ENCODE results near the gene SIK1. TPM values are rescaled to one million over a fixed set of nuclear protein-coding genes. Genes with fewer than 3 reads are reported as not detected.
A peak's percentile ranks its signal among the peaks of the same experiment; 100 is the strongest.
"Not testable (repeated sequence)": the region's sequence is repeated elsewhere in the genome, so short reads cannot be mapped to it uniquely, and the experiment has no call there.

SIK1 gene
- total RNA-seq, 1 experiment from 2014 or later: 32.3 TPM

DNA sequence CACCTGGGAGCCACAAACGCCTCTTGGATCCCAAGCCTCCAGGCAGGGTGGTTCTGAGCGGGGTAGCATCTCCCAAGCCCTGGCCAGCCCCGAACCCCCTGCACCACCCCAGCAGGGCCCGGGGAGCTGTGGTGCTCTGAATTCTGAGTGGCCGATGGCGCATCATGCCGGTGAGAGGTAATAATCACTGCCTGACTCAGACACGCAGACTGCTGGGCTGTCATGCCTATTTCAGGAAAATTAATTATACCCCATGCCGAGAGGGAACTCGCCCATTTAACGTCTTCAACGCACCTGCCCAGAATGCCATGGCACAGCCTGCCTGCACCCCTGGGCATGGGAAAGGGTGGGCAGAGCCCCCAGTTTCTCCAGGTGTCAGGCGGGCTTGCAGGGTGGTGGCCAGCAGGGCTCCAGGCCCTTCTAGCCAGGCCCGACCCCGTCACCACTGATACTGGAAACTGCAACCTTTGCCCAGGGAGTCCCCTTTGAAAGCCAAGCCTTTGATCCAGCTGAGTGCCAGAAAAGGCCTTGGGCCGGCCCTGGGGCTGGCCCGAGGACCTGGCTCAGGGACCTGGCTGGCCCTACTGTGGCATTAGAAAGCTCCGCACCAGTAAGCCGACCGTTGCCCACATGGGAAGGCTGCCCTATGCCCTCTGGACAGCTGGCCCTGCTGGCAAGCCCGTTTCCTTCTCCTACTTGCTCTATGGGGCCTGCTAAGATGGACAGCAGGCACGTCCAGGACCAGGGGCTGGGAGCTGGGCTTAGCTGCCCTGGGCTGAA lies 23.1 kb downstream of the SIK1 start:
- DNase-seq (ENCODE audit: low read depth, low spot score); BruUV-seq (replicated peaks); POLR2A ChIA-PET; H3K27me3 ChIP-seq (ENCODE audit: control insufficient read depth, insufficient read depth, low read length); H3K27ac ChIP-seq (ENCODE audit: low read length); H3K36me3 ChIP-seq (ENCODE audit: control insufficient read depth, insufficient read depth, low read length); H3K9me3 ChIP-seq (ENCODE audit: control insufficient read depth, insufficient read depth, low read depth, low read length); H3K4me1 ChIP-seq (ENCODE audit: control insufficient read depth, insufficient read depth, low read length); in situ Hi-C loops (cut with HindIII; ENCODE audit: low pct_unique_long_range_greater_than_20kb, low sequenced_read_pairs); H3K4me3 ChIP-seq (ENCODE audit: low read depth in 2 of 2, low read length in 2 of 2); intact Hi-C loops (cut with micrococcal nuclease; ENCODE audit: unreplicated experiment); CTCF ChIA-PET; ATAC-seq: not testable (repeated sequence)

- CTCF ChIA-PET; H3K4me3 ChIP-seq (ENCODE audit: low read depth in 2 of 2, low read length in 2 of 2); BruUV-seq (replicated peaks); H3K4me1 ChIP-seq (ENCODE audit: control insufficient read depth, insufficient read depth, low read length); in situ Hi-C loops (cut with HindIII; ENCODE audit: low pct_unique_long_range_greater_than_20kb, low sequenced_read_pairs); DNase-seq (ENCODE audit: low read depth, low spot score); intact Hi-C loops (cut with micrococcal nuclease; ENCODE audit: unreplicated experiment); H3K36me3 ChIP-seq (ENCODE audit: control insufficient read depth, insufficient read depth, low read length); ATAC-seq; H3K9me3 ChIP-seq (ENCODE audit: control insufficient read depth, insufficient read depth, low read depth, low read length); H3K27me3 ChIP-seq (ENCODE audit: control insufficient read depth, insufficient read depth, low read length); POLR2A ChIA-PET; H3K27ac ChIP-seq (ENCODE audit: low read length): not testable (repeated sequence)
Observed at GRCh38 chr21:43401125-43401524, 25.8 kb downstream of the SIK1 start.

GRCh38 chr21:43399595-43400015 lies 27.3 kb downstream of the SIK1 start:
- POLR2A ChIA-PET; H3K4me3 ChIP-seq (ENCODE audit: low read depth in 2 of 2, low read length in 2 of 2); H3K9me3 ChIP-seq (ENCODE audit: control insufficient read depth, insufficient read depth, low read depth, low read length); H3K27me3 ChIP-seq (ENCODE audit: control insufficient read depth, insufficient read depth, low read length); H3K27ac ChIP-seq (ENCODE audit: low read length); ATAC-seq; DNase-seq (ENCODE audit: low read depth, low spot score); in situ Hi-C loops (cut with HindIII; ENCODE audit: low pct_unique_long_range_greater_than_20kb, low sequenced_read_pairs); H3K4me1 ChIP-seq (ENCODE audit: control insufficient read depth, insufficient read depth, low read length); intact Hi-C loops (cut with micrococcal nuclease; ENCODE audit: unreplicated experiment); H3K36me3 ChIP-seq (ENCODE audit: control insufficient read depth, insufficient read depth, low read length); CTCF ChIA-PET; BruUV-seq (replicated peaks): not testable (repeated sequence)

GRCh38 chr21:43399136-43399535 lies 27.8 kb downstream of the SIK1 start:
- ATAC-seq; H3K9me3 ChIP-seq (ENCODE audit: control insufficient read depth, insufficient read depth, low read depth, low read length); H3K36me3 ChIP-seq (ENCODE audit: control insufficient read depth, insufficient read depth, low read length); BruUV-seq (replicated peaks); intact Hi-C loops (cut with micrococcal nuclease; ENCODE audit: unreplicated experiment); CTCF ChIA-PET; H3K27ac ChIP-seq (ENCODE audit: low read length); H3K27me3 ChIP-seq (ENCODE audit: control insufficient read depth, insufficient read depth, low read length); DNase-seq (ENCODE audit: low read depth, low spot score); in situ Hi-C loops (cut with HindIII; ENCODE audit: low pct_unique_long_range_greater_than_20kb, low sequenced_read_pairs); H3K4me1 ChIP-seq (ENCODE audit: control insufficient read depth, insufficient read depth, low read length); H3K4me3 ChIP-seq (ENCODE audit: low read depth in 2 of 2, low read length in 2 of 2); POLR2A ChIA-PET: not testable (repeated sequence)

DNA sequence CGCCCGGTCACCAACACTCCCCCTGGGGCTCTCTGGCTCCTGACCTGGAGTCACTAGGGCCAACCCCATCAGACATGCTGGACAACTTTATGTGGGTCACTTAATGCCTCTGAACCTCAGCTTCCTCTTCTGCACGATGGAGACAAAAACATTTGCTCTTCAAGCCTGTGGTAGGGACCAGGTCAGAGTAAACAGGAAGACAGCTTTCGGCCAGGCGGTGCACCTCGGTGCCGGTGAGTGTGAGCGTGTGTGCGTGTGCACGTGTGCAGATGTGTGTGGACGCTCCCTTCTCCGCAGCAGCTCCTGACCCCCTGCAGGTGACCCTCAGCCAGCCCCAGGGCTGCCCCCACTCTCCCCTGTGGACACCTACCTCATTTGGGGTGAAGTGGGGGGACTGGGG lies 28.4 kb downstream of the SIK1 start:
- H3K27me3 ChIP-seq (ENCODE audit: control insufficient read depth, insufficient read depth, low read length); H3K36me3 ChIP-seq (ENCODE audit: control insufficient read depth, insufficient read depth, low read length); POLR2A ChIA-PET; H3K9me3 ChIP-seq (ENCODE audit: control insufficient read depth, insufficient read depth, low read depth, low read length); H3K4me3 ChIP-seq (ENCODE audit: low read depth in 2 of 2, low read length in 2 of 2); in situ Hi-C loops (cut with HindIII; ENCODE audit: low pct_unique_long_range_greater_than_20kb, low sequenced_read_pairs); ATAC-seq; BruUV-seq (replicated peaks); intact Hi-C loops (cut with micrococcal nuclease; ENCODE audit: unreplicated experiment); H3K27ac ChIP-seq (ENCODE audit: low read length); CTCF ChIA-PET; H3K4me1 ChIP-seq (ENCODE audit: control insufficient read depth, insufficient read depth, low read length); DNase-seq (ENCODE audit: low read depth, low spot score): not testable (repeated sequence)

DNA sequence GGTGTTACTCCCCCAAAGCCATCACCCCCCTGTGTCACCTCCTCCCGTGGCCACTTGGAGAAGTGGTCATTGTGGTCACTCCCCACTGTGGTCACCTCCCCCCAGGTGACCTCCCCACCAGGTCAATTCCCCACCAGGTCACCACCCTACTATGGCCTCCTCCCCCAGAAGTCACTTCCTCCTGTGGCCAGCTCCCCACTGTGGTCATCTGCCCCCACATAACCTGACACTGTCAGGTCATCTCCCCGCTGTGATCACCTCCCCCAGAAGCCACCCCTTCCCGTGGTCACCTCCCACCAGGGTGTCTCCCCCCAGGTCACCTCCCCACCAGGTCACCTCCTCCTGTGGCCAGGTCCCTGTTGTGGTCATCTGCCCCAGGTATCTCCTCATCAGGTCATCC lies 28.9 kb downstream of the SIK1 start:
- CTCF ChIA-PET; H3K36me3 ChIP-seq (ENCODE audit: control insufficient read depth, insufficient read depth, low read length); BruUV-seq (replicated peaks); H3K4me3 ChIP-seq (ENCODE audit: low read depth in 2 of 2, low read length in 2 of 2); in situ Hi-C loops (cut with HindIII; ENCODE audit: low pct_unique_long_range_greater_than_20kb, low sequenced_read_pairs); DNase-seq (ENCODE audit: low read depth, low spot score); H3K4me1 ChIP-seq (ENCODE audit: control insufficient read depth, insufficient read depth, low read length); H3K9me3 ChIP-seq (ENCODE audit: control insufficient read depth, insufficient read depth, low read depth, low read length); H3K27ac ChIP-seq (ENCODE audit: low read length); H3K27me3 ChIP-seq (ENCODE audit: control insufficient read depth, insufficient read depth, low read length); POLR2A ChIA-PET; intact Hi-C loops (cut with micrococcal nuclease; ENCODE audit: unreplicated experiment); ATAC-seq: not testable (repeated sequence)

- BruUV-seq (replicated peaks); POLR2A ChIA-PET: not testable (repeated sequence)
- 0 out of 2 replicates have a peak, but pooled peaks have one; percentile 60 for ATAC-seq
Observed at GRCh38 chr21:43397439-43397808, 29.5 kb downstream of the SIK1 start.

More at GRCh38 chr21:43397439-43397808, 29.5 kb downstream of the SIK1 start:
- H3K36me3 ChIP-seq (ENCODE audit: control insufficient read depth, insufficient read depth, low read length); H3K4me3 ChIP-seq (ENCODE audit: low read depth in 2 of 2, low read length in 2 of 2); H3K9me3 ChIP-seq (ENCODE audit: control insufficient read depth, insufficient read depth, low read depth, low read length); H3K27me3 ChIP-seq (ENCODE audit: control insufficient read depth, insufficient read depth, low read length); DNase-seq (ENCODE audit: low read depth, low spot score); H3K27ac ChIP-seq (ENCODE audit: low read length); CTCF ChIA-PET; intact Hi-C loops (cut with micrococcal nuclease; ENCODE audit: unreplicated experiment); H3K4me1 ChIP-seq (ENCODE audit: control insufficient read depth, insufficient read depth, low read length); in situ Hi-C loops (cut with HindIII; ENCODE audit: low pct_unique_long_range_greater_than_20kb, low sequenced_read_pairs): not testable (repeated sequence)
